ENCODE data around the gene ZBED4.

Gene ZBED4

DNA sequence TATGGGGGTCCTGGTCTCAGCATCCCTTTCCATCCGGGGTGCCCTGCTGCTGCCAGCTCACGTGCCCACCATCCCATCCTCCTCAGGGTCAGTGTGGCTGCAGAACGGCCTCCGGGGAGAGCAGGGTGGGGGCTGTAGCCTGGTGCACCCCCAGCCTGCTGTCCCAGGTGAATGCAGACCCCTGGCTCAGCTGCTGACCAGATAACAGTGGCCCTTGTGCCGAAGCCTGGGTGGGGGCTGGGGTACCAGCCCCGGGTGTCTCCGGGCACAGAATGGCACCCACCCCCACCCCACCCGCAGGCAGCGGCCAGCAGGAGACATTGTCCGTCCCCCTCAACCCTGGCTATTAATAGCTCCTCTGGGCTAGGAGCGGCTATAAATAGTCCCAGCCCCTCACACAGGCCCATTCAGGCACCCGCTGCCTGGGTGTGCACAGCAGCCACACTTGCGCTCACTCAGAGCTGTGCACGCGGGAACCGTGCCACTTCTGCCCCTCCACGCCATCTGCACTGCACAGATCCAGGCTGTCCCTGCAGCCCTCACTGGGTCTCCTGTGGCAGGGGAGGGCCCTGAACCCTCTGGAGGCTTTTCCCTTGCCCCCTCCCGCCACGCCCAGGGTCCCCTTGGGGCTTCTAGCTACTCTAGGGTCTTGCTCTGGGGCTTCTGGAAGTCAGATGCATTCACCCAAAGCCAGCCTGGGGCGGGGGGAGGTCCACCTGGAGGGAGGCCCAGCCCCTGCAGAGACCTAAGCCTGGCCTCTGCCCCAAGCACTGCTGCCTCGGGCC is 83.5 kb downstream of the ZBED4 start:
- no peak for DNase-seq (ENCODE audit: low read depth)

DNA sequence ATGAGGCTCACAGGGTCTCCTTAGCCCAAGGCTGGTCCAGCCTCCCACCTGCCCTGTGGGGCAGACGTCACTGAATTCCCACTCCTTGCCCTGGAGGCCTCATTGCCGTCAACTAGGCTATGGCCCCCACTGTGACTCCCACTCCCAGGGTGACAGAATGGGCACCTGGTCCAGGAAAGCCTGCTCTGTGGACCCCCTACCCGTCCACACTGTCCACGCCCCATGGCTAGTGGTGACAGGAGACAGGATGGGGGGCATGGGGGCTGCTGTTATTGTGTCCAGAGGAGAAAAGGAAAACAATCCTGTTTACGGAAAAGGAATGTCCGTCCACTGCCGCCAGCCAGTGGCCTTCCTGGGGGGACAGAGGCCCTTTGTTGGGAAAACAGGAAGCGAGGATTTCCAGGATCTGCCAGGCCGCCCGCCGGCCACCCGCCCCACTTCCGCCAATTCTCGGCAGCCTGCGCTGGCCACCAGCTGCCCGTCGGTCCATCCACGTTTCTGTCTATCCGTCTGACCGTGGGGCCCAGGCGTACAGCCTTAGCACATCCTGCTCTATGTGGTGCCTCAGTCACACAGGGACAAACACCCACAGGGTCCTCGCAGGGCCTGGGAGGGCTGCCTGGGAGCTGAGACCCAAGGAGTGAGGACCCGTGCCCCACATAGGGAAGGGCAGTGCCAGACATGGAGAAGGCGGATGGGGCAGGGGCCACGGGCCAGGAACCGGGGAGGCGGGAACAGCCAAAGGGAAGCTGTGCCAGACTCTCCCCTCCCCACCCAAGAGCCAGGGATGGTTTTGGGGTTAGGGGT is 84.3 kb downstream of the ZBED4 start:
- no peak for DNase-seq (ENCODE audit: low read depth)

DNA sequence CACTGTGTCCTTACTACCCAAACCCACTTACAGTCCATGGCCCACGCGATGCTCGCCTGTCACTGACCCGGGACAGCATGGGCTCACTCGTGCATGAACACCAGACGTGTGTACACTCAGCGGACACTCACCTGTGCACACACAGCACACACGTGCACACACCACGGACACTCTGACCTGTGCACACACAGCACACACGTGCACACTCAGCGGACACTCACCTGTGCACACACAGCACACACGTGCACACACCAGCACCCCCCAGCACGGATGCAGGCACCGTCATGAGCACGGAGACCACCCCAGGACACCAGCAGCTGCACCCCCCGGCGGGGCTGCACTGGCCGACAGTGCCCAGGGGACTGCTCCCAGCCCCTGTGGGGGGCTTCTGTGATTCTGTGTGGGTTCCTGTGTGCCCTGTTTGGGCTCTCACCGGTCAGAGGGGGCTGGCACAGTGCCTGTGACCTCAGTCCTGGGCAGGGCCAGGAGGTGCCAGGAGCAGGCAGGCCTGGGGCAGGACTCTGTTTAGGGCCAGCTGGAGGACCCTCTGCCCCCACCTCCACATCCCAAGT is 85.0 kb downstream of the ZBED4 start:
- DNase-seq (ENCODE audit: low read depth) = no peak

All from amniotic epithelial cell (primary cell).